HG03159 (cell line): Measurements from ENCODE around the gene AGRP.

Experiments
- ATAC-seq: cut with Tn5 transposase; IDR thresholded peaks from one replicate; pipeline ENCODE4 v1.9.1; 2021; ENCODE audit warnings: mild to moderate bottlenecking, moderate library complexity; ENCODE audit not compliant: unreplicated experiment

The AGRP gene

DNA sequence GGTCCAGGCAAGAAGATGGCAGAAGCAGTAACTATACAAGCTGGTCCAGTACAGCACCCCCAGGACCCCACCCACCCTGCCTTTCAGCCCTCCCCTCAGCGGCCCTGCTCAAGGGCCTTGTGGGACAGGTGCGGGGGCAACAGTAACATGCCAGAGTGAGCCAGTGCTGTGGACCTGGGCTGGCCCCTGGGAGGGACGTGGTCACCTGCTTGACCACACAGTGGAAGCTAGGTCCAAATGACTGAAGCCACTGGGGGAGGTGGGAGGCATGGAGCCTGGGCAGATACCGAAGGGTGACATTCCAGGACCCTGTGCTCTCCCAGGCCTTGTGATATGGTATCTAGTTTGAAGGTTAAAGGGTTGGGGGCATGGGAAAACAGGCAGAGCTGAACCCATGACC lies 19.7 kb downstream of the AGRP start:
- no peak for ATAC-seq

DNA sequence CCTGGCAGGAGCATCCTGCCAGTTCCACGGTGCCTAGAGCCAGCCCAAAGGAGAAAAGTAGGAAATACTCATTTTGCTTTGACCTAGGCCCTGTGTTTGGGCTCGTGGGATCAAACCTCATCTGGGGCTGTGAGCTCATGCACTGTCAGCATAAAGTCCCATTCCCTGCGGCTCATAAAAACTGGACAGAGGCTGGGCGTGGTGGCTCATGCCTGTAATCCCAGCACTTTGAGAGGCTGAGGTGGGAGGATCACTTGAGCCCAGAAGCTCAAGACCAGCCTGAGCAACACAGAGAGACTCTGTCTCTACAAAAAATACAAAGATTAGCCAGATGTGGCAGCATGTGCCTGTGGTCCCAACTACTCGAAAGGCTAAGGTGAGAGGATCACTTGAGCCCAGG lies 20.3 kb downstream of the AGRP start:
- no peak for ATAC-seq

DNA sequence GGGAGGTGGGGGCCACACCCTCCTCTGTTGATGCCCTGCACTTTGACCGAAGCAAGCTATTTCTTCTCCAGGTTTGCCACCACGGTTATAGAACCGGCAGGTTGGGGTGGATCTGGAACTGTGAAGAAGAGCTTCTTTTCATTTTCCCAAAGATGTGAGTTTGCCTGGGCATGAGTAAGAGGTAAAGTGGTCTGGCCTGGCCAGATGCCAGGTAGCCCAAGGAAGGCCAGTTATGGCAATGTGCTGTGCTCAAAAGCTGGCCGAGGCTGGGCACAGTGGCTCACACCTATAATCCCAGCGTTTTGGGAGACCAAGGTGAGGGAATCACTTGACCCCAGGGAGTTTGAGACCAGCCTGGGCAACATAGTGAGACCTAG lies 21.1 kb downstream of the AGRP start:
- no peak for ATAC-seq

DNA sequence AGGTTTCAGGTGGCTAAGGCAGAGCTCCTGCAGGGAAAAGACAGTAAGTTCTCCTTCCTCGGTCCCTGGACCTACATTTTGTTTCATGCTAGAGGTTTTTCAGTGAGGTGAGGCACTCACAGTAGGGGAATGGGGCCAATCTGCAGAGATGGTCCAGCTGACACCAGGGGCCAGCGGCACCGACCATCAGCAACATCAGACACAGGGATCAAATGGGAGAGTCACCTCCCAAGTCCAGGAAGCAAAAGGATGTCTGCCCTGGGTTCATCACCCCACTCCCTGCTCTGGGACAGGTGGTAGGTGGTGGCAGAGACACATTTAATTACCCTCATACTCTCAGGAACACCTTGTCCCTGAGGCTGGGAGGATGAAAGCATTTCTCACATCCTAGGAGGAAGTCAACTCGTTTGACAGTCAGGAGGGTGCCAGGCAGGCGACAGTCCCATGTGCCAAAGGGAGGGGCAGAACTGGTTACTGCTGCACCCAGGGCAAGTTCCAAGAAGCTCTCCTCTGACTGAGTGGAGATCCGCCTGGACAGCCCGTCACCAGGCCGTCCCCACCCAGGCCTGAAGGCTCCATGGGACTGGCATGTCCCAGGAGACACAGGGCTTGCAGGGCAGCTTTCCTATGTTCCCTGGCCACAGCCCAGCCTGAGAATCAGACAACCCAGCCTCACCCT lies 21.6 kb downstream of the AGRP start:
- no peak for ATAC-seq

DNA sequence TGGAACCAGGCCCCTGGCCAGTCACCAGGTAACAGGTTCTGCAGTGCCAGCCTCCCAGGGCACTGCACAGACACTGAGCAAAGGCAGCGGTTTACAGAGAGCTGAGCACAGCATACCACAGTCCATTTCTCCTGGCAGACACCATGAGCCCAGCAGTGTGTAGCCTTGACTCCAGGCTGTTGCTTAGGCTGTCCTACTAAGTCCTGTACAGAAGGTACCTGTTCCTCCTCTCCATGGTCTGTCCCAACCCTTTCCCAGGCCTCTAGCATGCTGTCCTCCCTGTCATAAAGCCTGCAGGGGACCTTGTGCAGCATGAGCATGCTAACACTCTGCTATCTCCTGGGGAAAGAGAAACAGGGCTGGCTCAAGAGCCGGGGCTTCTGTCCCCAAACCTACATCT lies 22.4 kb downstream of the AGRP start:
- ATAC-seq, result no peak

DNA sequence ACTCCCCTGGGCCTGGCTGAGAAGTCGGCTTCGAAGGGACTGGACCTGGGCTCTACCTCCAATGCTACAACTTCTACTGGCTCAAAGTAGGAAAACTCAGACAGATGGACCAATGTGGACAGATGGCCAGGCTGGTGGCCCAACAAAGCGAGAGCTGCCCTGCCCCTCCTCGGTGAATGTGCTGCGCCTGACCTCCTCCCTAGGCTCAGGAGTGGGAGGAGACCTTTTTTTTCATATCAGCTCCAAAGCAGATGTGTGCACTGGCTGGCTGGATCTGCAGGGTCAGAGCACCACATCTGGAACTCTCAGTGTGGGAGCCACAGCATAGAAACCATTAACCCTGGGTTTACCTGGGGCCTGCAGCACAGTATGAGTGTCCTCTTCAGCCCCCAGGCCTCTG lies 23.2 kb downstream of the AGRP start:
- ATAC-seq, result no peak

DNA sequence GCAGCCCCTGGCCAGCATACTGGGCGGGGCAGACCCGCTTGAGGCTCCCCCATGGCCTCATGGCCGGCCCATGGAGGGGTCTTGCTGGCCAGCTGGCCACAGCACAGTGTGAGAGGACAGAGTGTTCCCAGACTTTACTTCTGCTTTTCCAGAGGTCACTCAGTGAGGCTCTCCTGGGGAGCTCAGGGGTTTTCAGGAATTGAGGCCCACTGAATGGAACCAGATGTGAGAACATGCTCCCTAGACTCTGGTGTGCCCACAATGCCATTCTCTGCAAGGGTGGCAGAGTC lies 23.5 kb downstream of the AGRP start:
- no peak for ATAC-seq

DNA sequence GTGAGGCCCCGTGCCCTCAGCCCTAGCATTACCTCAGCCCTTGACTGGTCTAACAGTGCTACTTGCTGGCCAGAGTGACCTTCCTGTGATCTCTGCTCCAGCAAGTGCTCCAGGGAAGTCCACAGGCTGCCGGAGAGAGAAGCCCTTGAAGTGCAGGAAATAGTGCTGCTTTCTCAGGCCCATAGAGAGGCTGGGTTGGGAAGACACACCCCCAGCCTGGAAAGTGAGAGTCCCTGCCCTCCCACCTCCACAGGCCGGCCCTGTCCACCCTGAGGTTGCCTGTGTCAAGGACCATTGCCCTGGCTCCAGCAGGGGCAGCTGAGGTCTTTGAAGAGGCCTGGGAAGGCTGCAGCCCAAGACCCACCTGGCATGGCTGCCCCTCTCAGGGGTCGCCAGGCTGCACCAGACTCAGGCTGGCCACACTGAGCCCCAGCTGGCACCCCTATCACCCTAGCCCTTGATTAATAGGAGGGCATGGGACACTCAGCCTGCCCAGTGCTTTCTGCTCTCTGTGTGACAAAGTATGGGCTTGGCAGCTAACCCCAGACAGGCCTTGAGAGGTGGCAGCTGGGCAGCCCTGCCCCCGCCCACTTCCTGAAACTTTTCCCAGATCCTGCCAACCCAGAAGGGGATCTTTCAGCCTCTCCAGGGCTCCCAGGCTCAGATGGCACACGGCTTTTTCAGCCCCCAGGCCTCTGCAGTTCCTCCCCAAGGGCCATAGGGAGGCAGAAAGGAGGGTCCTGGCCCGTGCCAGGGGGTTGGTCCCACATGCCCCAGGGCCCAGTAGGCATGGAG lies 24.1 kb downstream of the AGRP start:
- ATAC-seq, result no peak

DNA sequence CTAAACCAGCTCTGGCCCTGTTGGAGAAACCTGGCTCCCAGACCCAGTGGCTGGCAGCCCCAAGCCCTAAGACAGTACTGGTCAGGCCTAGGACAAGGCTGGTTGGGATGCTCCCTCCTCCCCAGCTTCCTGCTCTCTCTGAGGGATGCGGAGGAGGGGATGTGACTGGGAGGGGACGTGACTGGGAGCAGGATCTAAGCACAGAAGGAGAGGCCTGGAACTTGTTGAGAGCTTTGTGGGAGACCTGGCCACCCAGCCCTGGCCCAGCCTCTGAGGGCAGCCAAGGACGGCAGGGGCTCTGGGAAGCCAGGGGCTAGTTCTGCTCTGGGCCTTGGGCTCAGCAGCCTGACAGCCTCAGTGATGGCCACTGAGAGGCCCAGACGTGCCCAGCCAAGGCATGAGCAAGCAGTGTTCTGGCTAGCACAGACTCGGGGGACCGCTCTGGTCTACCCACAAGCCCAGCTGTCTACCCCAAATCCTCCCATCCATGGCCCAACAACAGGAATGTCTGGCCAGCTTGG lies 25.2 kb downstream of the AGRP start:
- ATAC-seq, result no peak

DNA sequence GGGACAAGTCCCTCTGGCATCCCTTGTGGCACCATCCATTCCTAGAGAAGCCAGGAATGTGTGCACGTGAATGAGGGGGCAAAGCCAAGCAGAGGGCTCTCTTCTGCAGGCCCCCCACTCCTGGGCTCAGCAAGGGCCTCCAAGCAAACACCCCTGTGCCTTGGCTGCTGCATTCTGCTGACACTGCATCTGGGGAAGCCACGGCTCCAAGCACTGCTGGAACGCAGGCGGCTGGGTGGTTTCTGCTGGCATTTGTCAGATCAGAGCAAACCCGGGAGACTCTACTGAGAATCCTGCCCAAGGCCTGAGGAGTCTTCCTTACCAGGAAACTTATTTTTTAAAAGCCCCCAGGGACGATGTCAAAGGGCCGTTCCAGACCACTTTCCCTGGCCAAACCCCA lies 25.7 kb downstream of the AGRP start:
- ATAC-seq, result no peak

DNA sequence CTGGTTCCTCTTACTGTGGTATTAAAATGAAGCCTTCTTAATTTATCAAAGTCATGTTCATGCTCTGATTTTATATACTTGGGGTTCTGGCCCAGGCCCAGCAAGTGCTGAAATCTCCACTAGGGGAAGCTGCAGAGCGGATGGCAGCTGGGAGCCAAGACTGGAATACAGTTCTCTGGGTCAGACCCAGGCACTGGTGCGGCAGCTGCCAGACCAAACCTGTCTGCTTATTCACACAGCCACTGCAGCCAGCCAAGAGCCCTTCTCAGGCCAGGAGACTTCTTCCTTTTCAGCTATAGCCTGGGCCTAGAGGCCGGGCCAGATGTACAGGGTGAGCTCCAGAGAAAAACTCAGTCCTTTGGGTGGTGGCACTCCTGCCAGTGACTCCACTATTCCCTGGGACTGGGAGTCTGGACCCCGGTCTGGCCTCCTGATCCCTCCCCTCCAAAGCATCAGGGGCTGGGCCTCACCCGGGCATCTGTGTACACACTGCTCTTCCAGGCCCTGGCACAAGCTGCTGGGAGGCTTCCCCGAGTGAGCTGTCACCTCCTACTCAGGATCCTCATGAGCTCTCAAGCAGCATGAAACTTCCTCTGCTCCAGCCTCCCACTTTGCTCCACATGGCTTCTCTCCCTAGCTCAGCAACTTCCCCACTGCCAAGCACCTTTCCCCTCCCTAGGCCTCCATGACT lies 26.8 kb downstream of the AGRP start:
- ATAC-seq, result no peak

DNA sequence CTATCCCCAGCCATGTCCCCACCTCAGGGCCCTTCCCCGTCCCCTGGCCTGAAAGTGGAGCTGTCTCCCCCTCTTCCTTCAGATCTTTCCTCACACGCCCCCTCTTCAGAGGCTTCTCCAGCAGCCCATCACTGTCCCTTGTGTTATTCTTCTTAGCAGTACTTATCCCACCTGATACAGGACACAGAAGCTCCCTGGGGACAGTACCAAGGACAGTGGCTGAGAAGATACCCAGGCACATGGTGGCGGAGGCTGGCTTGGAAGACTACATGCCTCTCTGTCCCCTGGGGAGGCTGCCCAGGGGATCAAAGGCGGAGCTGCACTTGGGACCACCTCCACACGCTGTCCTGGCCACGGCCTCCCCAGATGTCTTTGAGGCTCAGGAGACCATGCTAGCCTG lies 28.5 kb downstream of the AGRP start:
- no peak for ATAC-seq

DNA sequence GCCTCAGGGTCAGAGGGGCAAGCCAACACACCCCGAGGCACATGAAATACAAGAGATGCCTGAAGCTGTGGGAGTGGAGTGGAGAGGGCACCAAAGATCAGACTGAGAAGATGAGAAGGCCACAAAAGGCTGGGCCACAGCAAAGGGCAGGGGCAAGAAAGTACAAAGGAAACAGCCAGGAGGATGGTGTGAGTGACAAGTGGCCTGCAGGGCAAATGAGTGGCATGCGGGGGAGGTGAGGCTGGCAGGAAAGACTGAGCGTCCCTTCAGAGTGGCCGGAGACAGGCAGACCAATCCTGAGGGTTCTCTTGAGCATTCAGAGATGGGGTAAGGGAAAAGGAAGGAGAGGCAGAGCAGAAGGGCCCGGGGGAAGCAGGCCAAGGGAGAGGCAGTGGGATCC lies 29.2 kb downstream of the AGRP start:
- no peak for ATAC-seq

DNA sequence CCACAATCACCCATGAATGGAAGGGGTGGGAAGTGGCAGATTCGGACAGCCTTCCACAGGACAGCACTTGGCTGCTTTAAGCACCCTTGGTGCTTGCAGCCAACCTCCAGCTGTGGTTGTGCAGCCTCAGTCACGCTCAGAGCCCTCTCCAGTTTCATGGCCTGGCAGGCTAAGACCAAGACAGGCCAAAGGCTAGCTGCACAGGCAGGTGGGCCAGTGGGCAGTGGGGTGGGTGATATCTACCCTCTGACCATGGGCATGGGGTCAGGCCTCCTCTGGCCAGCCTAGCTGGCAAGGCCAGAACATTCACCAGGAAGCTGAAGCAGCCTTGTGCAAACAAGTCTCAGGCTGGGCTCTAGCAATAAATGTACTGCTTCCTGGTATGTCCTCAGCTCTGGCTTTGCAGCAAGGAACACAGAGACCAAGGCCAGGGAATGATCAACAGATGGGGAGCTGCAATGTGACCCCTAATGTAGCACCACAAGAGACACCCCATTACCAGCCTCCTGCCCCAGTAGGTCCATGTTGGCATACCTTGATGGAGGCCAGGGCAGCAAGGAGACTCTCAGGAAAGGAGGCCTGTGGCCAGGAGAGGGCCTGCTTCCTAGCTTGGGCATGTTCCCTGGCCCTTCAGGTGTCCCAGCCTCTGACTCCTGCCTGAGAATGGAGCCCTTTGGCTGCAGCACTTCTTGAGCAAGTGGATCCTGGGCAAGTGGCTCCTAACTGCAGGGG lies 31.5 kb downstream of the AGRP start:
- no peak for ATAC-seq

DNA sequence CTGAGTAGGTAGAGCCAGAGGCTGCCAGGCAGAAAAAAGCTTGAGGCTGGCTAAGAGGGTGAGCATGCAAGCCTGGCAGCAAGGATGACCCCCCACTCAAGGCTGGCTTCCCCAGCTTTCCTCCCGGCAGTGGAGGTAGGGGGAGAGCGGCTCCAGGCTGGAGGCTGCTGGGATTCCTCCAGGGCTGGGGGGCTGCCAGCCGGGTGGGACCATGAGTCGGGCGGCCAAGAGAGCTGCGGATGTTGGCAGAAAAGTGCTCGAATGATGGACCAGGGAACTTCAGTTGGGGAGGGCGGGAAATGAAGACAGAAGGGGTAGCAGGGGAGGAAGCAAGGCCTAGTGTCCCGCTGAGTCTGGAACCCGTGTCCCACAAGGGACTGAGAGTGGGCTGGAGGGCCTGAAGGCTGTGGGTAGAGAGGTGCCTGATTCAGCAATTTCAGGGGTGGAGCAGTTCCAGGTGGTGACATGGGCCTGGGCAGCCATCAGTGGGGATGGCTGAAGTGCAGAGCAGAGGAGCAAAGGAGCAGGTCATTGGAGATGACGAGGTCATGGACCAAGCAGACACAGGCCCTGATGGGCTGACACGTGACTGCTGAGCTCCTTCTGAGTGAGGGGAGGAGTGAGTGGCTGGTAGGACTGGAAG lies 32.2 kb downstream of the AGRP start:
- no peak for ATAC-seq

DNA sequence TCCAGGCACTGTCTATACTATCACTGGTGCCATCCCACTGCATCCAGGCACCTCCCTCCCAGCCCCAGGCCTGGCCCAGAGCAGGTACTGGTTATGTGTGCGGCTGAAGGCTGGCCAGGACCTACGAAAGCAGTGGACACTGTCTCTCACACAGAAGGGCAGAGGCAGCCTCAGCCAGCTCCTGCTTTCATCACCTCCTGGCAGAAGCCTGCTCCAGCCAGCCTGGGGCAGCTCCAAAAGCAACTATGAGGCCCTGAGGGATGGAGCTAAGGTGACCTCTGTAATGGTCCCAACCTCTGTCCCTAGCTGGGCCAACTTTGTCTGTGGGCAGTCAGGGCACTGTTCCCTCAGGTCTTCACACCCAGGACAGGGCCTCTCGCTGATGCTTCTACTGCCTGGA lies 33.6 kb downstream of the AGRP start:
- no peak for ATAC-seq

DNA sequence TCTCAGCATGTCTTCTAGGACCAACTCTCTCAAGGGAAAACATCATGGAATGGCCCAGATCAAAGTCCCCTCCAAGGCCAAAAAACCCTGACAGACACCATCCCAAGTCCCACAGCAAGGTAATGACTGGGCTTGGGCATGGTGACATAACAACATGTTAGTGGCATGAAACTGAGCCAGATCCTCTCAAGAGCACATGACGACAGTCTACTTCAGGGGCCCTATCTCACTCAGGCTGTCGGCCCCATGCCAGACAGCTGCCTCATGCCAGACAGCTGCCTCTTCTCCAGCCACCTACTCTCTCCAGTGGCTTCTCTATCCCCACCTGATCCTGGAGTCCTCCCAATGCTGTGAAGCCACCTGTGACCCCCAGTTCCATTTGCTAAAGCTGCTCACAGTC lies 34.0 kb downstream of the AGRP start:
- ATAC-seq, result no peak

DNA sequence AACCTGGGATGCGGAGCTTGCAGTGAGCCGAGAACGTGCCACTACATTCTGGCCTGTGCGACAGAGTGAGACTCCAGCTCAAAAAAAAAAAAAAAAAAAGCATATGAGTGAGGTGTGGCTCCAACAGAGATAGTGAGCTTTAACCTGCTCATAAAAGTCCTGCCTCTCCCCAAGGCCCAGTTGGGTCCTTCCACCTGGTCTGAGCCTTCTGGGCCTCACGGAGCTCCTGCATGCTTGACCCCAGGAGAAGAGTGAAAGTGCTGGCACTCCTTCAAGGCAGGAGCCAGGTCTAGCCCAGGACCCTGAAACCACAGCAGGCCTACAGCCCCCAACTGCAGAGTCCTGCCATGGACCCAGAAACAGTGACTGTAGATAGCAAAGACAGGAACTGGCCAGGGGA lies 34.8 kb downstream of the AGRP start:
- no peak for ATAC-seq

DNA sequence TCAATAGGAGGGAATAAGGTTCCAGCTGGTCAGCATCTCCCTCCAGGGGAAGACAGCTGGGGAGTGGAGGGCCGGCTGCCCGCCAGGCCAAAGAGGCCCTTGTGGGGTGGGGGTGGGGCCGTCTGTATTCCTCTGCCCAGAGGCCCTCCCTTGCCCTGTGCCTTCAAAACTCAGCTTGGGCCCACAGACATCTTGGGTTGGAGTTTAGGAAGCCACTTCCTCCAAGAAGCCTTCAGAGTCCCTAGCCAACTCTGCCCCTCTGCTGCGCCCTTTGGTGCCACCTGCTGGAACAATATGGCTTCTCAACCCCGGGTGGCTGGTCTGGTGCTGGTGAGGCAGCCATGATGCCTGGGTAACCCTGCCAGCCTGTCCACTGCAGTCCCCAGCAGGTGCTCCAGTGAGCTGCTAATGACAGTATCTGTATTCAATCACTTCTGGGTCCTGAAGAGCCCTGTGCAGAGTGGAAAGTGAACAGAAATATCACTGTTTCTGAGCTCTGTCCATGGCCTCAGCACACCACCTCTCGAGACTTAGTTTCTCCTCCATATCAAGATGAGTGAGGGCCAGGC lies 35.8 kb downstream of the AGRP start:
- no peak for ATAC-seq

DNA sequence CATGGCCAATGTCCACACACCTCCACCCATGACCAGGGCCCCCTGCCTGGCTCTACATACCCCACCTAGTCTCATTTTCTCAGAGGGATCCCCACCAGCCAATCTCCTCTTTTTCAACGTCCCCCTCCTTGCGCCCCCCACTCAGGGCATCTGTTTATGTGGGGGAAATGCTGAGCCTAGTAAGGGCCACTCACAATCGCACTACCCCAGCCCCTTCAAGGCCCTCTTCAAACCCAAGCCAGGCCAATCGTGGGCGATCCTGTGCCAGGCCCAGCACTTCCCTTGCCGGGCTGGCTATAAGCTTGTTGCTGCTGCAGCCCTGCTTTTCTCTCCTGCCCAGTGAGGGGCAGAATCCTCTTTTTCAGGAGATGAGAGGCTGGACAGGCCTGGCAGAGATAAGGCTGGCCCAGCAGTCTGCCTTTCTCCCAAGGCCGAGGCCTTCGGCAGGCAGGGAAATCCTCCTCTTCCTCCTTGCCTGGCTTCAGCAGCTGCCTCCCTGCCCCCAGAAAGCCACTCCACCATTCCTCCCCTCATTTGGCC lies 36.3 kb downstream of the AGRP start:
- no peak for ATAC-seq
